SJSA1 (cell line): Measurements from ENCODE around the gene TVP23C. TPM values are rescaled to one million over a fixed set of nuclear protein-coding genes. Genes with fewer than 3 reads are reported as not detected.

ENCODE experiments used
- DNase-seq, 2 experiments: peaks; one replicate each; pipeline ENCODE4 v3.0.0-alpha.2; 2015 to 2020; ENCODE audit warnings: low spot score in 2 of 2, low read depth in 1 of 2
- H3K27ac ChIP-seq: fragments of 250-450 bp; sonication (Bioruptor Pico); 2 replicates; pipeline ENCODE4 v1.5.1; 2020; ENCODE audit warnings: mild to moderate bottlenecking, moderate library complexity
- H3K27me3 ChIP-seq: fragments of 250-450 bp; sonication (Bioruptor Pico); replicated peaks from 2 replicates; pipeline ENCODE4 v1.5.1; 2020; ENCODE audit warnings: mild to moderate bottlenecking, moderate library complexity
- H3K36me3 ChIP-seq: fragments of 250-450 bp; sonication (Bioruptor Pico); 2 replicates; pipeline ENCODE4 v1.5.1; 2020; ENCODE audit warnings: mild to moderate bottlenecking
- H3K4me1 ChIP-seq: fragments of 250-450 bp; sonication (Bioruptor Pico); replicated peaks from 2 replicates; pipeline ENCODE4 v1.6.1; 2021; ENCODE audit warnings: mild to moderate bottlenecking
- H3K4me3 ChIP-seq: fragments of 250-450 bp; sonication (Bioruptor Pico); 2 replicates; pipeline ENCODE4 v1.5.1; 2020; ENCODE audit warnings: mild to moderate bottlenecking
- H3K9me3 ChIP-seq: fragments of 250-450 bp; sonication (Bioruptor Pico); replicated peaks from 2 replicates; pipeline ENCODE4 v1.5.1; 2020; ENCODE audit warnings: mild to moderate bottlenecking
- total RNA-seq: library from RNA; depleted of rRNA; stranded (reverse); fragments of >200 nt; shearing (Covaris generic); gene quantifications from 2 replicates; pipeline ENCODE4 v1.2.3, GENCODE V29; 2014; rRNA removed

TVP23C gene
- total RNA-seq, 1 experiment from 2014 or later = 4.4 TPM

- H3K4me3 ChIP-seq = 0 out of 2 replicates have a peak overlapping the region, but pooled peaks have one; percentile 1
- no peaks in the 10 kb centered on the region for H3K27me3 ChIP-seq
These were observed 106.1 kb downstream of the TVP23C start for GRCh38 chr17:15456972-15457722.

DNA sequence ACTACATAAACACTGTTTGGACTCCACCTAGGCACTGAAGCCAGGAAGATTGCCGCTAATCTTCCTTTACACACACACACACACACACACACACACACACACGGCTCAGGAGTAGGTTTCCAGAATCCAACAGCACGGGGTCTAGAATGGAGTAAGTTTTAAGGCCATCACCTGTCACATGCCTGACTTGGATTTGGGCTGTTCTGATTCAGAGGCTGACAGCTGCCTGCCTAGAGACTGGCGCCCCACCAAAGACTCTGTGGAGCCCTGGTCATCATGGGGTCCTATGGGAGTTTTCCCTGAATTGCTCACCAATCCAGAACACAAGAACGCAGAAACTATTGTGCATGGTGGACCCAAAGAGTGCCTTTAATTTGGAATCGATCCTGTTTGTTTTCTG is 106.8 kb downstream of the TVP23C start:
- no peak overlapping the region for H3K4me3 ChIP-seq
- peaks cover 6% of the 10 kb centered on the region; the same call in 1 of the 2 replicates for H3K36me3 ChIP-seq
- peak overlapping the region; percentile 73 for H3K27ac ChIP-seq
- H3K9me3 ChIP-seq = 0 out of 2 replicates have a peak, but pooled peaks cover 2% of the 10 kb centered on the region
- H3K27me3 ChIP-seq = no peaks in the 10 kb centered on the region
- DNase-seq = no peak
- H3K4me1 ChIP-seq = peaks cover 61% of the 10 kb centered on the region

More at GRCh38 chr17:15456972-15457722, 106.1 kb downstream of the TVP23C start:
- 0 out of 2 replicates have a peak, but pooled peaks cover 2% of the 10 kb centered on the region for H3K9me3 ChIP-seq
- peak; percentile 83 to 89 for DNase-seq
- H3K27ac ChIP-seq = peak overlapping the region; percentile 73
- peaks cover 4% of the 10 kb centered on the region; the same call in 1 of the 2 replicates for H3K36me3 ChIP-seq
- H3K4me1 ChIP-seq = peaks cover 54% of the 10 kb centered on the region

DNA sequence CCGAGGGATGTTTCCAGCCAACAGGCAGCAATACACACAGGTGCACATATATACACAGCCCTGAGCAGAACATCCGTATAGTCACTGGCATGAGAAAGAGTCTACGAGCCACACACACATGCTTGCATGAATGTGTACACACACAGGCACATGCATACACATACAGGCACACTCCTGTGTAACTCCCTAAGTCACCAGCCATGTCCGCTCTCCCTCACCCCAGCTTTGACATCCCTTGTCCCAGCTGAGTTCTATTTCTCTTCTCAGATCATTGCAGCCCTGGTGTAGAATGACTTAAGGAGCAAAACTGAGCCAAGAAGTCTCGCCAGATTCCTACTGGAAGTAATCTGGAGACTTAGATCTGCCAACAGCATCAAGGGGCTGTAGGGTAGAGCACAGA is 108.9 kb downstream of the TVP23C start:
- DNase-seq = no peak
- Histone ChIP-seq H3K27me3 (no peaks in the 10 kb centered on the region), H3K27ac (no peak overlapping the region), H3K9me3 (0 out of 2 replicates have a peak, but pooled peaks cover 2% of the 10 kb centered on the region), H3K36me3 (peaks cover 6% of the 10 kb centered on the region; the same call in 1 of the 2 replicates), H3K4me1 (peaks cover 61% of the 10 kb centered on the region), H3K4me3 (no peak overlapping the region)

GRCh38 chr17:15453782-15454181 is 109.5 kb downstream of the TVP23C start:
- Histone ChIP-seq H3K4me1 (peaks cover 61% of the 10 kb centered on the region), H3K27ac (peak overlapping the region; percentile 82), H3K27me3 (no peaks in the 10 kb centered on the region), H3K4me3 (no peak overlapping the region), H3K9me3 (0 out of 2 replicates have a peak, but pooled peaks cover 2% of the 10 kb centered on the region), H3K36me3 (peaks cover 6% of the 10 kb centered on the region; the same call in 1 of the 2 replicates)
- no peak for DNase-seq

GRCh38 chr17:15453246-15453645 is 110.0 kb downstream of the TVP23C start:
- peak overlapping the region; percentile 82 for H3K27ac ChIP-seq
- H3K36me3 ChIP-seq = peaks cover 6% of the 10 kb centered on the region; the same call in 1 of the 2 replicates
- peak; percentile 52 to 64 for DNase-seq
- no peak overlapping the region for H3K4me3 ChIP-seq
- H3K4me1 ChIP-seq = peaks cover 58% of the 10 kb centered on the region
- H3K9me3 ChIP-seq = 0 out of 2 replicates have a peak, but pooled peaks cover 2% of the 10 kb centered on the region
- no peaks in the 10 kb centered on the region for H3K27me3 ChIP-seq

GRCh38 chr17:15452746-15453145 is 110.5 kb downstream of the TVP23C start:
- Histone ChIP-seq H3K9me3 (0 out of 2 replicates have a peak, but pooled peaks cover 2% of the 10 kb centered on the region), H3K27me3 (no peaks in the 10 kb centered on the region), H3K27ac (peak overlapping the region; percentile 82), H3K36me3 (peaks cover 6% of the 10 kb centered on the region; the same call in 1 of the 2 replicates), H3K4me1 (peaks cover 53% of the 10 kb centered on the region), H3K4me3 (no peak overlapping the region)
- DNase-seq = peak in 1 of 2 experiments; percentile 32

Other genes with a start within 250 kb of the TVP23C start
- gene TEKT3, start 221.9 kb downstream of the TVP23C start, total RNA-seq = 1.0 TPM in 1 of 2 replicates, not detected in the other
- 0.24 TPM in 1 of 2 replicates, not detected in the other for gene CDRT4, start 95.9 kb downstream of the TVP23C start, total RNA-seq
- 0.41 and 1.7 TPM in 2 replicates for gene FBXW10B, start 56.2 kb upstream of the TVP23C start, total RNA-seq
- 56.9 and 111 TPM in 2 replicates for gene TRIM16, start 120.8 kb upstream of the TVP23C start, total RNA-seq
- 22.1 and 30.4 TPM in 2 replicates for gene ZNF286A, start 136.3 kb upstream of the TVP23C start, total RNA-seq
- gene TBC1D26, start 168.8 kb upstream of the TVP23C start, total RNA-seq = not detected in 2 replicates